ENCODE results near the gene TMEM273. TPM values are rescaled to one million over a fixed set of nuclear protein-coding genes. Genes with fewer than 3 reads are reported as not detected.

Gene TMEM273
- total and polyA plus RNA-seq, 2 of the 4 experiments (the other 2 are of a cell fraction), result not detected

DNA sequence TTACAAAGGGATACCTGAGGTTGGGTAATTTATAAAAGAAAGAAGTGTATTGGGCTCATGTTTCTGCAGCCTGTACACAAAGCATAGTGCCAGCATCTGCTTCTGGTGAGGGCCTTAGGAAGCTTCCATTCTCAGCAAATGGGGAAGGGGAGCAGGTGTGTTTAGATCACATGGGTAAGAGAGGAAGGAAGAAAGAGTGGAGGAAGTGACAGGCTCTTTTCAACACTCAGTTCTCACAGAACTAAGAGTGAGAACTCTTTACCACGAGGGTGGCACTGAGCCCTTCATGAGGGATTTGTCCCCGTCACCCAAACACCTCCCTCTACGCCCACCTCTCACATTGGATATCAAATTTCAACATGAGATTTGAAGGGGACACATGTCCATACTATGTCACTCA lies 53.9 kb downstream of the TMEM273 start:
- CTCF ChIA-PET, result no interaction called here
- ATAC-seq (ENCODE audit: low read depth) (no peak), DNase-seq (no peak)
- H3K14ac ChIP-seq (replicated peaks; ENCODE audit: low read depth, low read length), result no peak overlapping the region
- H2BK20ac ChIP-seq (ENCODE audit: low read depth, low read length), result no peak overlapping the region
- in situ Hi-C loops (cut with MboI; ENCODE audit: low sequenced_read_pairs) (no loop called here), intact Hi-C loops (cut with micrococcal nuclease) (no loop called here), dilution Hi-C loops (cut with HindIII; ENCODE audit: low sequenced_read_pairs, unreplicated experiment) (no loop called here)
- H4K91ac ChIP-seq (ENCODE audit: insufficient read depth, low read depth, low read length), result no peak overlapping the region
- POLR2A ChIA-PET (ENCODE audit: unreplicated experiment), result no interaction called here
- no peak overlapping the region for H3K9ac ChIP-seq (ENCODE audit: low read depth, low read length)
- peaks cover 16% of the 10 kb centered on the region for H3K4me1 ChIP-seq (ENCODE audit: control insufficient read depth, insufficient read depth, low read length)
- peaks cover 32% of the 10 kb centered on the region for H3K27me3 ChIP-seq (ENCODE audit: control insufficient read depth, insufficient read depth, low read length)
- H3K36me3 ChIP-seq (ENCODE audit: control insufficient read depth, insufficient read depth, low read length), result no peaks in the 10 kb centered on the region
- no peak overlapping the region for H2AK5ac ChIP-seq (ENCODE audit: low read depth, low read length)
- H3K4me2 ChIP-seq (ENCODE audit: low read depth, low read length), result no peak overlapping the region
- H3K4me3 ChIP-seq (ENCODE audit: insufficient read depth, low read depth, low read length), result no peak overlapping the region
- H3K4ac ChIP-seq (ENCODE audit: low read depth, low read length), result no peak overlapping the region
- no peak overlapping the region for H2BK15ac ChIP-seq (ENCODE audit: low read depth, low read length)
- no peak overlapping the region for H4K8ac ChIP-seq (ENCODE audit: low read depth in 2 of 2, low read length in 2 of 2)
- H3K56ac ChIP-seq (ENCODE audit: extremely low read depth, insufficient read depth, low read length), result no peak overlapping the region
- H3K18ac ChIP-seq (ENCODE audit: low read depth, low read length), result no peak overlapping the region
- H2BK5ac ChIP-seq (ENCODE audit: low read depth, low read length, poor library complexity, severe bottlenecking), result no peak overlapping the region
- H3K27ac ChIP-seq (ENCODE audit: insufficient read depth, low read length), result no peak overlapping the region
- no peaks in the 10 kb centered on the region for H3K9me3 ChIP-seq (ENCODE audit: control insufficient read depth, insufficient read depth, low read length)
- TF ChIP-seq MAZ (IDR thresholded peaks at IDR 0.05; ENCODE audit: borderline replicate concordance, low read depth, low read length) (no peak), MAFK (IDR thresholded peaks at IDR 0.05; ENCODE audit: low read depth, low read length) (no peak)
- H2AK9ac ChIP-seq (replicated peaks; ENCODE audit: low read depth, low read length, poor library complexity), result no peak overlapping the region
- peaks cover 8% of the 10 kb centered on the region; the same call in 1 of the 2 replicates for H4K20me1 ChIP-seq (ENCODE audit: insufficient read depth, low read length)
- no peak overlapping the region for H4K5ac ChIP-seq (ENCODE audit: low read depth, low read length)
- no peak overlapping the region for H3K23ac ChIP-seq (ENCODE audit: low read depth, low read length)
- H3K79me1 ChIP-seq (ENCODE audit: low read depth in 1 of 2, low read length in 2 of 2), result no peaks in the 10 kb centered on the region
- WGBS, 2 experiments (ENCODE audit: extremely low coverage in 2 of 2, insufficient read length in 1 of 2), result no CpG with 5 or more reads among the region's 3 CpGs
- H2BK120ac ChIP-seq (ENCODE audit: low read depth, low read length), result no peak overlapping the region
- no peak overlapping the region for H2AFZ ChIP-seq (replicated peaks; ENCODE audit: low read length, poor library complexity)
- H3K9me1 ChIP-seq (ENCODE audit: insufficient read depth, low read length), result peaks cover 6% of the 10 kb centered on the region; the same call in 1 of the 2 replicates
- BruUV-seq (replicated peaks), result no TSS peak
